CD4-positive, alpha-beta T cell (primary cell): ENCODE measurements around the gene ILKAP. TPM values are rescaled to one million over a fixed set of nuclear protein-coding genes. Genes with fewer than 3 reads are reported as not detected.

Source experiments
- ATAC-seq: fragments of 200-7000 bp; cut with Tn5 transposase; one replicate; pipeline ENCODE4 v1.10.0; 2022; ENCODE audit warnings: mild to moderate bottlenecking; ENCODE audit not compliant: poor library complexity
- CTCF ChIA-PET: fragments of 350-600 bp; sonication (Branson Sonifier 250); formaldehyde crosslinking; loops from one replicate; lab custom pipeline; 2021; ENCODE audit warnings: antibody characterized with exemption, inconsistent platforms; lab: Charles Lee
- POLR2A ChIA-PET: fragments of 350-600 bp; sonication (Branson Sonifier 250); formaldehyde crosslinking; loops from one replicate; lab custom pipeline; 2021; ENCODE audit warnings: antibody characterized with exemption, inconsistent platforms; lab: Charles Lee
- DNase-seq, 14 experiments: peaks; one replicate each; pipeline ENCODE4 v3.0.0-alpha.2; 2013 to 2020; ENCODE audit warnings: mixed read lengths in 2 of 14
- H3K27ac ChIP-seq, 2 donors: one replicate each; pipeline versions ENCODE4 v1.5.1 to v1.7.0; 2013; ENCODE audit warnings: low read length in 2 of 2, low read depth in 1 of 2, mild to moderate bottlenecking in 1 of 2
- H3K27me3 ChIP-seq, 2 experiments: 1 replicate in 1 of 2; 2 replicates in 1 of 2; pipeline versions ENCODE4 v1.6.1 to v1.7.0; 2013; ENCODE audit warnings: low read length in 2 of 2, control low read depth in 1 of 2, mild to moderate bottlenecking in 1 of 2, moderate library complexity in 1 of 2; ENCODE audit not compliant: insufficient read depth in 2 of 2, control insufficient read depth in 1 of 2
- H3K36me3 ChIP-seq: one replicate; pipeline ENCODE4 v1.6.1; 2013; ENCODE audit warnings: low read length, control low read depth; ENCODE audit not compliant: insufficient read depth
- H3K4me1 ChIP-seq: one replicate; pipeline ENCODE4 v1.6.1; 2013; ENCODE audit warnings: low read length, control low read depth; ENCODE audit not compliant: insufficient read depth
- H3K4me3 ChIP-seq: one replicate; pipeline ENCODE4 v1.5.1; 2013; ENCODE audit warnings: mild to moderate bottlenecking, low read length, moderate library complexity
- H3K9me3 ChIP-seq, 2 experiments: 1 replicate in 1 of 2; 2 replicates in 1 of 2; pipeline versions ENCODE4 v1.6.1 to v1.7.0; 2013; ENCODE audit warnings: low read length in 2 of 2, mild to moderate bottlenecking in 2 of 2, control low read depth in 1 of 2, moderate library complexity in 1 of 2; ENCODE audit not compliant: control insufficient read depth in 1 of 2, insufficient read depth in 1 of 2
- H3K27ac Mint-ChIP-seq: one replicate; pipeline ENCODE4 v1.8.0; 2020; ENCODE audit warnings: mixed read lengths
- H3K27me3 Mint-ChIP-seq: one replicate; pipeline ENCODE4 v1.8.0; 2021; ENCODE audit warnings: mixed read lengths
- H3K36me3 Mint-ChIP-seq: one replicate; pipeline ENCODE4 v1.8.0; 2021; ENCODE audit warnings: low read depth, mixed read lengths
- H3K4me1 Mint-ChIP-seq: one replicate; pipeline ENCODE4 v1.8.0; 2021; ENCODE audit warnings: low read depth, mixed read lengths
- H3K4me3 Mint-ChIP-seq: one replicate; pipeline ENCODE4 v1.8.0; 2020; ENCODE audit warnings: mild to moderate bottlenecking, mixed read lengths
- H3K9me3 Mint-ChIP-seq: one replicate; pipeline ENCODE4 v1.8.0; 2020; ENCODE audit warnings: mixed read lengths
- CTCF ChIP-seq: fragments of 200-600 bp; IDR thresholded peaks from one replicate; pipeline ENCODE4 v1.8.0; 2022; ENCODE audit warnings: antibody characterized with exemption, mild to moderate bottlenecking
- intact Hi-C, 2 experiments: fragments of 100-400 bp; cut with DNase I in 1 of 2; cut with micrococcal nuclease in 1 of 2; formaldehyde crosslinking; loops; one replicate each; pipeline versions ENCODE4 v1.15.1 to v1.9.0; 2023 to 2025; cut with DNase I, micrococcal nuclease
- total RNA-seq, 174 experiments: library from RNA in 2 of 174; stranded (reverse) in 2 of 174; gene quantifications; one replicate each; pipeline ENCODE4 v1.2.3 and lab custom pipeline; 2021 to 2026

The ILKAP gene
- total RNA-seq, 2 experiments from 2014 or later: 133 to 143 TPM

- Histone ChIP-seq H3K36me3 (peaks cover 33% of the 10 kb centered on the region), H3K9me3 (no peaks in the 10 kb centered on the region), H3K4me3 (no peak overlapping the region), H3K27me3 (peaks cover 0 to 10% of the 10 kb centered on the region in 2 experiments), H3K27ac (no peak overlapping the region), H3K4me1 (no peaks in the 10 kb centered on the region)
- DNase-seq: peak in 1 of 14 experiments; percentile 29
- Mint-ChIP-seq H3K4me3 (no peak overlapping the region), H3K27me3 (peaks cover 19% of the 10 kb centered on the region), H3K4me1 (peaks cover 4% of the 10 kb centered on the region), H3K36me3 (peaks cover 38% of the 10 kb centered on the region), H3K27ac (no peak overlapping the region), H3K9me3 (no peaks in the 10 kb centered on the region)
- ChIA-PET CTCF (no interaction called here), POLR2A (no interaction called here)
- no peak for ATAC-seq
- TF ChIP-seq CTCF: no peak
- intact Hi-C loops: no loop called here
Observed at GRCh38 chr2:238166391-238167343, 36.8 kb downstream of the ILKAP start.

GRCh38 chr2:238165288-238165921 is 38.1 kb downstream of the ILKAP start:
- H3K36me3 ChIP-seq: peaks cover 23% of the 10 kb centered on the region
- peaks cover 10 to 18% of the 10 kb centered on the region in 2 experiments for H3K27me3 ChIP-seq
- CTCF ChIA-PET: no interaction called here
- Mint-ChIP-seq H3K27me3 (peaks cover 32% of the 10 kb centered on the region), H3K4me1 (peaks cover 6% of the 10 kb centered on the region), H3K9me3 (no peaks in the 10 kb centered on the region), H3K36me3 (peaks cover 27% of the 10 kb centered on the region), H3K27ac (no peak overlapping the region), H3K4me3 (no peak overlapping the region)
- POLR2A ChIA-PET: no interaction called here
- TF ChIP-seq CTCF: no peak
- ATAC-seq: no peak
- intact Hi-C loops: no loop called here
- H3K27ac ChIP-seq: no peak overlapping the region
- peaks cover 2% of the 10 kb centered on the region for H3K4me1 ChIP-seq
- DNase-seq: no peak
- H3K4me3 ChIP-seq: no peak overlapping the region
- H3K9me3 ChIP-seq: peaks cover 0 to 2% of the 10 kb centered on the region in 2 experiments

GRCh38 chr2:238164906-238165287 is 38.6 kb downstream of the ILKAP start:
- peaks cover 7% of the 10 kb centered on the region for H3K4me1 ChIP-seq
- POLR2A ChIA-PET: no interaction called here
- no peak overlapping the region for H3K4me3 Mint-ChIP-seq
- H3K9me3 Mint-ChIP-seq: no peaks in the 10 kb centered on the region
- CTCF ChIA-PET: no interaction called here
- peaks cover 22% of the 10 kb centered on the region for H3K36me3 Mint-ChIP-seq
- peaks cover 0 to 8% of the 10 kb centered on the region in 2 experiments for H3K9me3 ChIP-seq
- H3K27ac Mint-ChIP-seq: no peak overlapping the region
- peaks cover 9% of the 10 kb centered on the region for H3K4me1 Mint-ChIP-seq
- DNase-seq (peak in 1 of 14 experiments; percentile 25), ATAC-seq (no peak)
- peaks cover 16 to 23% of the 10 kb centered on the region in 2 experiments for H3K27me3 ChIP-seq
- H3K27ac ChIP-seq: no peak overlapping the region
- H3K27me3 Mint-ChIP-seq: peaks cover 37% of the 10 kb centered on the region
- H3K36me3 ChIP-seq: peaks cover 18% of the 10 kb centered on the region
- TF ChIP-seq CTCF: no peak
- intact Hi-C loops: no loop called here
- H3K4me3 ChIP-seq: no peak overlapping the region
